NCI-H1694 (cell line): Measurements from ENCODE around the gene CDC14C.

Experiments
- DNase-seq: peaks from one replicate; lab custom pipeline; 2025; lab: John Stamatoyannopoulos, UW

The CDC14C gene

GRCh38 chr7:48976253-48976652, 51.9 kb downstream of the CDC14C start:
- DNase-seq, result no peak

DNA sequence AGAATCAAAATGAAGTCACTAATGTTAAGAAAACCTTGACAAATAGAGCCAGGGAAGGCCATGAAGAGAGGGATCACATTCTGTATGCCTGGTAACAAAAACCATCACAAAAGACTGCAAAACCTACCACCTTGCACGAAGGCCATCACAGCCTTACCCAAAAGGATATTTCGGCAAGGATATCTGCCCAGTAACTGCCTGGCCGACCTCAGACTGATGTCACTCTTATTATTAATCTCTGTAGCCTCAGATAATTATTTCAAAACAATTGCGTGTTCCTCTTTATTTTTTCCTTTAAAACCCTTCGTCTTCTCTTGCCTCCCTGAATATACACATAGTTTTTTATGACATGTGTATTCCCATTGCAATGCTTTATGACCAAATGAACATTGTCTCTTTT, 52.5 kb downstream of the CDC14C start:
- DNase-seq, result no peak
